Lung (tissue), 12 donors: ENCODE measurements around the gene MYCN. TPM values are rescaled to one million over a fixed set of nuclear protein-coding genes. Genes with fewer than 3 reads are reported as not detected.

Source experiments
- ATAC-seq: fragments of 200-7000 bp; cut with Tn5 transposase; one replicate; pipeline ENCODE4 v1.9.1; 2020; ENCODE audit warnings: moderate number of reproducible peaks; ENCODE audit not compliant: insufficient read depth, low FRiP score
- DNase-seq, 3 donors: peaks; one replicate each; pipeline ENCODE4 v3.0.0-alpha.2; 2013 to 2017
- H3K27ac ChIP-seq, 2 donors: one replicate each; pipeline ENCODE4 v1.5.1; 2013; ENCODE audit warnings: mild to moderate bottlenecking in 2 of 2, moderate library complexity in 2 of 2, control low read depth in 1 of 2, inconsistent platforms in 1 of 2, low read depth in 1 of 2, low read length in 1 of 2
- H3K27me3 ChIP-seq, 3 donors: one replicate each; pipeline ENCODE4 v1.5.1; 2013; ENCODE audit warnings: low read length in 2 of 3; ENCODE audit not compliant: control insufficient read depth in 3 of 3, insufficient read depth in 3 of 3
- H3K36me3 ChIP-seq, 4 donors: one replicate each; pipeline ENCODE4 v1.5.1; 2013; ENCODE audit warnings: low read length in 4 of 4, mild to moderate bottlenecking in 1 of 4, moderate library complexity in 1 of 4; ENCODE audit not compliant: control insufficient read depth in 4 of 4, insufficient read depth in 4 of 4
- H3K4me1 ChIP-seq, 5 donors: one replicate each; pipeline ENCODE4 v1.5.1; 2013; ENCODE audit warnings: low read length in 5 of 5, mild to moderate bottlenecking in 2 of 5, moderate library complexity in 1 of 5; ENCODE audit not compliant: control insufficient read depth in 5 of 5, insufficient read depth in 5 of 5
- H3K4me3 ChIP-seq: one replicate; pipeline ENCODE4 v1.5.1; 2013; ENCODE audit warnings: mild to moderate bottlenecking, control low read depth, moderate library complexity
- H3K9ac ChIP-seq, 2 donors: one replicate each; pipeline ENCODE4 v1.5.1; 2013; ENCODE audit warnings: low read length in 2 of 2, control low read depth in 1 of 2; ENCODE audit not compliant: insufficient read depth in 1 of 2
- H3K9me3 ChIP-seq, 4 donors: one replicate each; pipeline ENCODE4 v1.5.1; 2013; ENCODE audit warnings: low read length in 3 of 4, mild to moderate bottlenecking in 1 of 4, moderate library complexity in 1 of 4; ENCODE audit not compliant: control insufficient read depth in 4 of 4, insufficient read depth in 3 of 4
- WGBS, 2 donors: extraction: QIAGEN DNeasy Blood & Tissue Kit; methylation state at CpG; one replicate each; pipeline ENCODE4 v1.1.7; 2013; 5-methylcytosine and 5-hydroxymethylcytosine counted together
- polyA plus RNA-seq, 2 donors: library from polyadenylated mRNA; stranded (reverse); fragments of 200-250 nt; gene quantifications; one replicate each; pipeline ENCODE4 v1.2.1, GENCODE V29; 2013
- total RNA-seq, 2 donors: library from RNA; depleted of rRNA in 1 of 2; stranded (reverse); fragments of >200 nt in 1 of 2; gene quantifications; one replicate each; pipeline ENCODE4 v1.2.1, GENCODE V29; 2014 to 2021
- TF ChIP-seq, protein P1 (sequence below): IDR thresholded peaks from 2 replicates; pipeline ENCODE4 v1.5.1; 2012; ENCODE audit warnings: mild to moderate bottlenecking; ENCODE audit errors: control extremely low read depth, extremely low read depth
- donor health status: control.
- donor health status: control.
- donor health status: Bipolar disorder and iron deficiency.
- donor health status: healthy.
- donor health status: DM: yes; HTN: yes; CAD: no.

The MYCN gene
- total and polyA plus RNA-seq, 4 donors: 0.16 to 5.2 (median 0.36) TPM

DNA sequence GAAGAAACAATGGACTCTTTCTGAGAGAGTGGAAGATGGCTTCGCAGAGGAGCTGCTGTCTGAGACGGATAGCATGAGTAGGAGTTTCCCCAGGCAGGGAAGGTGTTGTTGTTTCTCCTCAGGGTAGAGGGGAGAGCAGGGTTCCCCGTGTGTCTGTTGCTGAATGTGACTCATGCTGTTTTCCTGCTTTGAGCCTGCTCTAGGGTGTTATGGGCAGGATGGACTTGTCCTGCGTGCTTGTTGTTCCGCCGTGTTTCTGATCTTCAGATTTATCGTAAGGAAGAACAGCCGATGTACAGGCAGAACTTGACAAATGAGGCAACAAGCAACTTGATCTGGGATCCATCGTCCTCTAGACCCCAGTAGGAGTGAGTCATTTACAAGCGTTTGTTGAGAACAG is 19.7 kb upstream of the MYCN start:
- no peak for DNase-seq
- TF ChIP-seq, protein P1, sequence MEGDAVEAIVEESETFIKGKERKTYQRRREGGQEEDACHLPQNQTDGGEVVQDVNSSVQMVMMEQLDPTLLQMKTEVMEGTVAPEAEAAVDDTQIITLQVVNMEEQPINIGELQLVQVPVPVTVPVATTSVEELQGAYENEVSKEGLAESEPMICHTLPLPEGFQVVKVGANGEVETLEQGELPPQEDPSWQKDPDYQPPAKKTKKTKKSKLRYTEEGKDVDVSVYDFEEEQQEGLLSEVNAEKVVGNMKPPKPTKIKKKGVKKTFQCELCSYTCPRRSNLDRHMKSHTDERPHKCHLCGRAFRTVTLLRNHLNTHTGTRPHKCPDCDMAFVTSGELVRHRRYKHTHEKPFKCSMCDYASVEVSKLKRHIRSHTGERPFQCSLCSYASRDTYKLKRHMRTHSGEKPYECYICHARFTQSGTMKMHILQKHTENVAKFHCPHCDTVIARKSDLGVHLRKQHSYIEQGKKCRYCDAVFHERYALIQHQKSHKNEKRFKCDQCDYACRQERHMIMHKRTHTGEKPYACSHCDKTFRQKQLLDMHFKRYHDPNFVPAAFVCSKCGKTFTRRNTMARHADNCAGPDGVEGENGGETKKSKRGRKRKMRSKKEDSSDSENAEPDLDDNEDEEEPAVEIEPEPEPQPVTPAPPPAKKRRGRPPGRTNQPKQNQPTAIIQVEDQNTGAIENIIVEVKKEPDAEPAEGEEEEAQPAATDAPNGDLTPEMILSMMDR: no peak
- WGBS, 2 donors: 74 to 85% methylated on average over 10 of the region's 10 CpGs

DNA sequence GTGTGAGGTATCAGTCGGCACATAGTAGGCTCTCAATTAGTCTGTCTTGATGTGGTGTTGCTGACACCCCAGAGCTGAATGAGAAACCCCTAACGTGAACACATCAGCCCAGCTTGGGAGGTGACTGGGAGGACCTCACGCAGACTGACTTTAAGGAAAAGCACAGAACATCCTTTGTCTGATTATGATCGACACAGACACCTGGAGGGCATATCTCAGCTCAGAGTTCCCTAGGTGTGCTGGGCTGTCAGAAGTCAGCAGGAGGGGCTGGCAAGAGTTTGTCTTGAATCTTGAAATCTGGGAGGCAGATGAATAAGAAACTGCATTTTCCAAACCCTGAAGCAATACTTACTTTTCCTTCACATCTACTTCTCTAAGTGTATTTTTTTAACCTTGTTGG is 16.8 kb upstream of the MYCN start:
- no peak overlapping the region for H3K4me3 ChIP-seq
- no peak for ATAC-seq

More for the DNA sequence above, 19.7 kb upstream of the MYCN start:
- no peak overlapping the region for H3K27ac ChIP-seq
- no peak for ATAC-seq
- H3K4me3 ChIP-seq: no peak overlapping the region
- H3K9ac ChIP-seq: no peak overlapping the region
- no peaks in the 10 kb centered on the region for H3K36me3 ChIP-seq
- peaks cover 0 to 5% (median 0%) of the 10 kb centered on the region in 5 donors for H3K4me1 ChIP-seq
- peaks cover 0 to 7% (median 0%) of the 10 kb centered on the region in 3 donors for H3K27me3 ChIP-seq
- no peaks in the 10 kb centered on the region for H3K9me3 ChIP-seq

DNA sequence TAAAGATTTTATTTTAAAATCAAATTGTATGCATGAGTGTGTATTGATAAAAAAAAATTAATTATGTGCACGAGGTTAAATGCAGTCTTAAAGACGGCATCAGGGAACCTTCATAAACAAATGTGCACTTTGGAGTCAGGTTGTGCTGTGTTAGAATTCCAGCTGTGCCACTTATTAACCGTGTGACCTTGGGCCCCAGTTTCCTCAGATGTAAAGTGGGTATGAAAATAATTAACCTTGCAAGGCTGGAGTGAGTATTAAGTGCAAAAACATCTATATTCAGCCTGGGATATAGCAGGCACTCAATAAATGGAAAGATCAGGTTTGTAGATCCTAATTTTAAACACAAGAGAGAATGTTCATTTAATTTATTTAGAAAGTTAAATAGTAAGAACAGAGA is 14.5 kb upstream of the MYCN start:
- H3K9ac ChIP-seq: no peak overlapping the region
- H3K27ac ChIP-seq: no peak overlapping the region
- no peaks in the 10 kb centered on the region for H3K36me3 ChIP-seq
- no peaks in the 10 kb centered on the region for H3K9me3 ChIP-seq
- DNase-seq: no peak
- no peak overlapping the region for H3K4me3 ChIP-seq
- WGBS, 2 donors: 65 to 80% methylated on average over 3 of the region's 3 CpGs
- H3K4me1 ChIP-seq: no peaks in the 10 kb centered on the region
- H3K27me3 ChIP-seq: peaks cover 0 to 4% (median 0%) of the 10 kb centered on the region in 3 donors
- no peak for ATAC-seq
- TF ChIP-seq, protein P1: no peak

More for the DNA sequence above, 16.8 kb upstream of the MYCN start:
- Histone ChIP-seq H3K9me3 (no peaks in the 10 kb centered on the region), H3K9ac (no peak overlapping the region), H3K27ac (no peak overlapping the region), H3K27me3 (peaks cover 0 to 7% (median 0%) of the 10 kb centered on the region in 3 donors), H3K36me3 (no peaks in the 10 kb centered on the region), H3K4me1 (peaks cover 0 to 5% (median 0%) of the 10 kb centered on the region in 5 donors)
- WGBS, 2 donors: 84 to 92% methylated on average over 4 of the region's 4 CpGs
- DNase-seq: no peak
- TF ChIP-seq, protein P1: no peak

DNA sequence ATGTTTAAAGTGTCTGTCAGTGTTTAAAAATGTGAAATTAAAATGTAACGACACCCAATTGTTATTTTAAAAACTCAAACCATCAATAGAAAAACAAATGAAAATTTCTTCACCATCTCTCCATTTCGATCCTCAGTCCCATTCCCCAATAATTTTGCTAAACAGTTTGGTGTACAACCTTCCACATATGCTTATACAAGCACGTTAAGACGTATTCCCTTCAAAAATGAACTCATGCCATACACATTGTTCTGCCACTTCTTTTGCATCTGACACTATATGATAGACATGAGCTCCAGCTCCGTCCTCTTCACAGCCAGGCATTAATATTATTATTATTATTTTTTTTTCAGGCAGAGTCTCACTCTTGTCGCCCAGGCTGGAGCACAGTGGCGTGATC is 14.1 kb upstream of the MYCN start:
- 90 to 94% methylated on average over 7 of the region's 7 CpGs for WGBS, 2 donors
- ATAC-seq: no peak

More for the DNA sequence above, 14.1 kb upstream of the MYCN start:
- TF ChIP-seq, protein P1: no peak
- H3K4me1 ChIP-seq: no peaks in the 10 kb centered on the region
- no peaks in the 10 kb centered on the region for H3K36me3 ChIP-seq
- H3K9ac ChIP-seq: no peak overlapping the region
- no peaks in the 10 kb centered on the region for H3K9me3 ChIP-seq
- DNase-seq: no peak
- no peak overlapping the region for H3K4me3 ChIP-seq
- H3K27ac ChIP-seq: no peak overlapping the region
- peaks cover 0 to 4% (median 0%) of the 10 kb centered on the region in 3 donors for H3K27me3 ChIP-seq
